ENCODE data around the gene FAM240B.

The FAM240B gene

GRCh38 chr9:38683336-38683735 is 36.6 kb downstream of the FAM240B start:
- Histone ChIP-seq H3K4me1 (ENCODE audit: low read length) (peaks cover 3% of the 10 kb centered on the region; the same call in 1 of the 2 replicates), H3K36me3 (replicated peaks; ENCODE audit: insufficient read depth, low read length) (no peaks in the 10 kb centered on the region), H3K9ac (ENCODE audit: low read length) (no peak overlapping the region), H4K20me1 (ENCODE audit: insufficient read depth, low read length) (no peaks in the 10 kb centered on the region), H3K4me3 (ENCODE audit: low read length) (no peak overlapping the region), H3K27me3 (replicated peaks; ENCODE audit: insufficient read depth, low read length) (no peaks in the 10 kb centered on the region), H3K4me2 (ENCODE audit: low read depth, low read length) (no peak overlapping the region), H3K79me2 (ENCODE audit: low read length) (no peaks in the 10 kb centered on the region), H2AFZ (ENCODE audit: low read length) (no peak overlapping the region), H3F3A (ENCODE audit: insufficient read depth, low read length) (no peaks in the 10 kb centered on the region), H3K27ac (ENCODE audit: low read length) (no peak overlapping the region), H3K9me3 (replicated peaks; ENCODE audit: insufficient read depth, low read length) (no peaks in the 10 kb centered on the region), H3K9me2 (replicated peaks; ENCODE audit: insufficient read depth, low read length) (no peaks in the 10 kb centered on the region)
- TF ChIP-seq, protein P1, sequence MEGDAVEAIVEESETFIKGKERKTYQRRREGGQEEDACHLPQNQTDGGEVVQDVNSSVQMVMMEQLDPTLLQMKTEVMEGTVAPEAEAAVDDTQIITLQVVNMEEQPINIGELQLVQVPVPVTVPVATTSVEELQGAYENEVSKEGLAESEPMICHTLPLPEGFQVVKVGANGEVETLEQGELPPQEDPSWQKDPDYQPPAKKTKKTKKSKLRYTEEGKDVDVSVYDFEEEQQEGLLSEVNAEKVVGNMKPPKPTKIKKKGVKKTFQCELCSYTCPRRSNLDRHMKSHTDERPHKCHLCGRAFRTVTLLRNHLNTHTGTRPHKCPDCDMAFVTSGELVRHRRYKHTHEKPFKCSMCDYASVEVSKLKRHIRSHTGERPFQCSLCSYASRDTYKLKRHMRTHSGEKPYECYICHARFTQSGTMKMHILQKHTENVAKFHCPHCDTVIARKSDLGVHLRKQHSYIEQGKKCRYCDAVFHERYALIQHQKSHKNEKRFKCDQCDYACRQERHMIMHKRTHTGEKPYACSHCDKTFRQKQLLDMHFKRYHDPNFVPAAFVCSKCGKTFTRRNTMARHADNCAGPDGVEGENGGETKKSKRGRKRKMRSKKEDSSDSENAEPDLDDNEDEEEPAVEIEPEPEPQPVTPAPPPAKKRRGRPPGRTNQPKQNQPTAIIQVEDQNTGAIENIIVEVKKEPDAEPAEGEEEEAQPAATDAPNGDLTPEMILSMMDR (IDR thresholded peaks at IDR 0.05; ENCODE audit: low read length), result no peak
- no peak for TF ChIP-seq EZH2 (optimal IDR thresholded peaks at IDR 0.05; ENCODE audit: low read depth, low read length)
- TF ChIP-seq EZH2phosphoT487 (IDR thresholded peaks at IDR 0.05; ENCODE audit: low read length), result no peak
- DNase-seq, result no peak

GRCh38 chr9:38682713-38683112 is 37.2 kb downstream of the FAM240B start:
- TF ChIP-seq EZH2phosphoT487 (IDR thresholded peaks at IDR 0.05; ENCODE audit: low read length) (no peak), EZH2 (optimal IDR thresholded peaks at IDR 0.05; ENCODE audit: low read depth, low read length) (no peak)
- TF ChIP-seq, protein P1 (IDR thresholded peaks at IDR 0.05; ENCODE audit: low read length), result no peak
- no peak overlapping the region for H3K4me2 ChIP-seq (ENCODE audit: low read depth, low read length)
- H4K20me1 ChIP-seq (ENCODE audit: insufficient read depth, low read length), result no peaks in the 10 kb centered on the region
- no peaks in the 10 kb centered on the region for H3K27me3 ChIP-seq (replicated peaks; ENCODE audit: insufficient read depth, low read length)
- H3K9ac ChIP-seq (ENCODE audit: low read length), result no peak overlapping the region
- peaks cover 3% of the 10 kb centered on the region; the same call in 1 of the 2 replicates for H3K4me1 ChIP-seq (ENCODE audit: low read length)
- H3K9me2 ChIP-seq (replicated peaks; ENCODE audit: insufficient read depth, low read length), result no peaks in the 10 kb centered on the region
- no peak for DNase-seq
- no peak overlapping the region for H3K4me3 ChIP-seq (ENCODE audit: low read length)
- H3K27ac ChIP-seq (ENCODE audit: low read length), result no peak overlapping the region
- no peaks in the 10 kb centered on the region for H3F3A ChIP-seq (ENCODE audit: insufficient read depth, low read length)
- no peaks in the 10 kb centered on the region for H3K79me2 ChIP-seq (ENCODE audit: low read length)
- H2AFZ ChIP-seq (ENCODE audit: low read length), result no peak overlapping the region
- no peaks in the 10 kb centered on the region for H3K36me3 ChIP-seq (replicated peaks; ENCODE audit: insufficient read depth, low read length)
- H3K9me3 ChIP-seq (replicated peaks; ENCODE audit: insufficient read depth, low read length), result no peaks in the 10 kb centered on the region

GRCh38 chr9:38681747-38682227 is 38.1 kb downstream of the FAM240B start:
- H2AFZ ChIP-seq (ENCODE audit: low read length), result no peak overlapping the region
- no peaks in the 10 kb centered on the region for H4K20me1 ChIP-seq (ENCODE audit: insufficient read depth, low read length)
- DNase-seq, result no peak
- H3K9me2 ChIP-seq (replicated peaks; ENCODE audit: insufficient read depth, low read length), result no peaks in the 10 kb centered on the region
- no peaks in the 10 kb centered on the region for H3K27me3 ChIP-seq (replicated peaks; ENCODE audit: insufficient read depth, low read length)
- H3K27ac ChIP-seq (ENCODE audit: low read length), result no peak overlapping the region
- H3K36me3 ChIP-seq (replicated peaks; ENCODE audit: insufficient read depth, low read length), result no peaks in the 10 kb centered on the region
- no peaks in the 10 kb centered on the region for H3K4me1 ChIP-seq (ENCODE audit: low read length)
- H3K4me3 ChIP-seq (ENCODE audit: low read length), result no peak overlapping the region
- H3K4me2 ChIP-seq (ENCODE audit: low read depth, low read length), result no peak overlapping the region
- no peaks in the 10 kb centered on the region for H3F3A ChIP-seq (ENCODE audit: insufficient read depth, low read length)
- no peaks in the 10 kb centered on the region for H3K79me2 ChIP-seq (ENCODE audit: low read length)
- H3K9me3 ChIP-seq (replicated peaks; ENCODE audit: insufficient read depth, low read length), result no peaks in the 10 kb centered on the region
- no peak overlapping the region for H3K9ac ChIP-seq (ENCODE audit: low read length)
- TF ChIP-seq EZH2phosphoT487 (IDR thresholded peaks at IDR 0.05; ENCODE audit: low read length), result no peak
- TF ChIP-seq EZH2 (optimal IDR thresholded peaks at IDR 0.05; ENCODE audit: low read depth, low read length), result no peak
- TF ChIP-seq, protein P1 (IDR thresholded peaks at IDR 0.05; ENCODE audit: low read length), result no peak

All from MM.1S (cell line).